IPS-15b (cell line): Measurements from ENCODE around the gene RAB11FIP4.
A peak's percentile ranks its signal among the peaks of the same experiment; 100 is the strongest.

ENCODE experiments used
- H3K27me3 ChIP-seq: one replicate; pipeline ENCODE4 v1.6.1; 2013; ENCODE audit warnings: low read length; ENCODE audit not compliant: control insufficient read depth, insufficient read depth
- H3K36me3 ChIP-seq: one replicate; pipeline ENCODE4 v1.6.1; 2013; ENCODE audit warnings: low read length; ENCODE audit not compliant: control insufficient read depth, insufficient read depth
- H3K4me1 ChIP-seq: one replicate; pipeline ENCODE4 v1.6.1; 2013; ENCODE audit warnings: mild to moderate bottlenecking, low read length; ENCODE audit not compliant: control insufficient read depth, insufficient read depth
- H3K4me3 ChIP-seq: one replicate; pipeline ENCODE4 v1.5.1; 2013; ENCODE audit warnings: low read depth, low read length
- H3K9ac ChIP-seq: one replicate; pipeline ENCODE4 v1.6.1; 2013; ENCODE audit warnings: low read depth, mild to moderate bottlenecking, low read length
- H3K9me3 ChIP-seq: one replicate; pipeline ENCODE4 v1.6.1; 2013; ENCODE audit warnings: mild to moderate bottlenecking, low read length; ENCODE audit not compliant: control insufficient read depth, insufficient read depth

The RAB11FIP4 gene

DNA sequence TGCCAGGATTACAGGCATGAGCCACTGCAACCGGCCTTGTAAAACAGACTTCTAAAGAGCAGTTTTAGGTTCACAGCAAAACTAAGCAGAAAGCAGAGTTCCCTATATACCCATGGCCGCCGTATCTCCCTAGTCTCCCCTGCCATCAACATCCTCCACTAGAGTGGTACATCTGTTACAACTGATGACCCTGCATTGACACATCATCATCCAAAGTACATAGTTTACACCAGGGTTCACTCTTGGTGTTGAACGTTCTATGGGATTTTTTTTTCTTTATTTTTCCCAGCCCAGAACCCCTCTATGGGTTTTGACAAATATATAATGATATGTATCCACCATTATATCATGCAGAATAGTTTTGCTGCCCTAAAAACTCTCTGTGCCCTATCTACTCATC lies 155.2 kb downstream of the RAB11FIP4 start:
- no peaks in the 10 kb centered on the region for H3K9me3 ChIP-seq
- no peak overlapping the region for H3K9ac ChIP-seq
- H3K36me3 ChIP-seq, result no peaks in the 10 kb centered on the region
- H3K27me3 ChIP-seq, result peaks cover 8% of the 10 kb centered on the region
- no peak overlapping the region for H3K4me3 ChIP-seq
- no peaks in the 10 kb centered on the region for H3K4me1 ChIP-seq

GRCh38 chr17:31548709-31549108 lies 157.2 kb downstream of the RAB11FIP4 start:
- Histone ChIP-seq H3K4me1 (no peaks in the 10 kb centered on the region), H3K9me3 (no peaks in the 10 kb centered on the region), H3K4me3 (peak overlapping the region; percentile 88), H3K27me3 (peaks cover 18% of the 10 kb centered on the region), H3K9ac (no peak overlapping the region), H3K36me3 (no peaks in the 10 kb centered on the region)

GRCh38 chr17:31549121-31549524 lies 157.6 kb downstream of the RAB11FIP4 start:
- Histone ChIP-seq H3K9ac (peak overlapping the region; percentile 61), H3K27me3 (peaks cover 22% of the 10 kb centered on the region), H3K4me1 (no peaks in the 10 kb centered on the region), H3K4me3 (peak overlapping the region; percentile 88), H3K9me3 (no peaks in the 10 kb centered on the region), H3K36me3 (no peaks in the 10 kb centered on the region)

DNA sequence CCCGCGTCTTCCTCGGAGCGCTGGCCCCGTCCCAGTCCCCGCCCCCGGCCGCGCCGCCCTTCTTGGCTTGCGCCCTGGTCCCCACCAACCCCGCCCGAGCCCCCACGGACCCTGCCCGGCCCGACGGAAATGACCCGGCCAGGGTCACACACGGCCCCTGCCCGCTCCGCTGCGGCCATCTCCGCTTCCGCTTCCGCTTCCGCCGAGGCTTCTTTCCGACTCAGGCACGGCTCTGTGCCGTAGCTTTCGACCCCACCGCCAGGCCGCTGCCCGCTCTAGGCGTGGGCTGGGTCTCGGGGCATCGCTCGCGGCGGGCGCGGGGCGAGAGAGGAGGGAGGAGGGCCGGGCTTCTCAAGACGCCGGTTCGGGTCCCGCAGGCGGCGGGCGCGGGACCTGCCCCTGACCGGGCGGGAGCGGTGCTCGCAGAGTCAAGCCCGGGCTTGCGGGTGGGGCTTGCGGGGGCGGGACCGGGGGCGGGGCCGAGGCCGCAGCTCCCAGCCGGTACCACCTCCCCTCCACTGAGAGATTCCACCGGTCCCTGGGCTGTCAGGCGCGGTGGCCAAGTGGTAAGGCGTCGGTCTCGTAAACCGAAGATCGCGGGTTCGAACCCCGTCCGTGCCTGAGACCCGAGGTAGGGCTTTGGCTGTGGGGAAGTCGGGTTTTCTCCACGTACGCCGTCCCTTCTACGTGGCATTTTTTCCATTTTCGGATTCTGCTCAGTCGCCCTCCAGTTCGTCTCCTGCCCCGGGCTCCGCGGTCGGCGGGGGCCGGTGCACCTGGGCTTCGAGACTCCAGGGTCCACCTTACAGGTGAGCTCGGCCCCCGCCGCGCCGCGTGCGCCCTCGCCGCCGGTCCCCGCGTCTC lies 158.3 kb downstream of the RAB11FIP4 start:
- H3K4me1 ChIP-seq, result no peaks in the 10 kb centered on the region
- H3K4me3 ChIP-seq, result peak overlapping the region; percentile 88
- peaks cover 27% of the 10 kb centered on the region for H3K27me3 ChIP-seq
- H3K9me3 ChIP-seq, result no peaks in the 10 kb centered on the region
- no peaks in the 10 kb centered on the region for H3K36me3 ChIP-seq
- peak overlapping the region; percentile 32 for H3K9ac ChIP-seq

GRCh38 chr17:31550389-31551056 lies 159.0 kb downstream of the RAB11FIP4 start:
- no peaks in the 10 kb centered on the region for H3K4me1 ChIP-seq
- H3K4me3 ChIP-seq, result peak overlapping the region; percentile 68
- peaks cover 33% of the 10 kb centered on the region for H3K27me3 ChIP-seq
- H3K36me3 ChIP-seq, result no peaks in the 10 kb centered on the region
- H3K9ac ChIP-seq, result peak overlapping the region; percentile 32
- H3K9me3 ChIP-seq, result no peaks in the 10 kb centered on the region

GRCh38 chr17:31552568-31552967 lies 161.1 kb downstream of the RAB11FIP4 start:
- Histone ChIP-seq H3K9ac (no peak overlapping the region), H3K4me1 (no peaks in the 10 kb centered on the region), H3K36me3 (no peaks in the 10 kb centered on the region), H3K27me3 (peaks cover 33% of the 10 kb centered on the region), H3K9me3 (no peaks in the 10 kb centered on the region), H3K4me3 (no peak overlapping the region)

DNA sequence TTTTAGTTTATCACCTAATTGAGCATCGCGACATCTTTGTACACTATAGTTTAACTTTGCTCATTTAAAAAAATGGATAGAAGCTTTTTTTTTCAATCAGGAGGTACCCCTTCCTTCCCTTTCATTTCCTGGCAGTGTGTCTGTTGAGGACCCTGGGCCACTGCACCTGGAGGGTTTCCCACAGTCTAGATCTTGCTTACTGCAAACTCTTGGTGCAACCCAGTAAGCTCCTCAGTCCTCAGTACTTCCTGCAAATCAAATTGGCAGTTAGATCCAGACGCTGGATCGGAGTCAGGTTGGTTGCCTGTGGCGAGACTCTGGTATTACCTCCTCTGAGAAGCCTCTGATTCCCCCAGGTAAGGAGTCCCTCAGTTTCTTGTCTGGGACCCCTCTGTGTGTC lies 162.0 kb downstream of the RAB11FIP4 start:
- H3K36me3 ChIP-seq, result no peaks in the 10 kb centered on the region
- no peaks in the 10 kb centered on the region for H3K4me1 ChIP-seq
- H3K4me3 ChIP-seq, result no peak overlapping the region
- H3K9me3 ChIP-seq, result no peaks in the 10 kb centered on the region
- no peak overlapping the region for H3K9ac ChIP-seq
- peaks cover 39% of the 10 kb centered on the region for H3K27me3 ChIP-seq

- Histone ChIP-seq H3K36me3 (no peaks in the 10 kb centered on the region), H3K9ac (no peak overlapping the region), H3K9me3 (no peaks in the 10 kb centered on the region), H3K4me3 (no peak overlapping the region), H3K27me3 (peaks cover 45% of the 10 kb centered on the region), H3K4me1 (no peaks in the 10 kb centered on the region)
Measured at GRCh38 chr17:31554930-31555329, 163.5 kb downstream of the RAB11FIP4 start.

GRCh38 chr17:31556969-31557645 lies 165.6 kb downstream of the RAB11FIP4 start:
- Histone ChIP-seq H3K9ac (no peak overlapping the region), H3K27me3 (peaks cover 47% of the 10 kb centered on the region), H3K9me3 (no peaks in the 10 kb centered on the region), H3K4me1 (peaks cover 11% of the 10 kb centered on the region), H3K4me3 (no peak overlapping the region), H3K36me3 (no peaks in the 10 kb centered on the region)

GRCh38 chr17:31558748-31559583 lies 167.5 kb downstream of the RAB11FIP4 start:
- no peaks in the 10 kb centered on the region for H3K36me3 ChIP-seq
- peaks cover 17% of the 10 kb centered on the region for H3K4me1 ChIP-seq
- H3K27me3 ChIP-seq, result peaks cover 37% of the 10 kb centered on the region
- no peaks in the 10 kb centered on the region for H3K9me3 ChIP-seq
- H3K4me3 ChIP-seq, result peak overlapping the region; percentile 61
- no peak overlapping the region for H3K9ac ChIP-seq
